Vagina (tissue), 2 donors: ENCODE data around the gene IL2RA. TPM values are rescaled to one million over a fixed set of nuclear protein-coding genes. Genes with fewer than 3 reads are reported as not detected.

Source experiments
- DNase-seq, 2 donors: peaks; one replicate each; pipeline ENCODE4 v3.0.0-alpha.2; 2017; ENCODE audit errors: extremely low spot score in 2 of 2
- H3K27ac ChIP-seq: fragments of 200-600 bp; sonication (generic); one replicate; pipeline ENCODE4 v1.5.1; 2019
- H3K27me3 ChIP-seq: fragments of 200-600 bp; sonication (generic); one replicate; pipeline ENCODE4 v1.5.1; 2019
- H3K36me3 ChIP-seq, 2 donors: fragments of 200-600 bp; sonication (generic); one replicate each; pipeline ENCODE4 v1.5.1; 2017 to 2019
- H3K4me1 ChIP-seq: fragments of 200-600 bp; sonication (generic); one replicate; pipeline ENCODE4 v1.5.1; 2019
- H3K4me3 ChIP-seq, 2 donors: fragments of 200-600 bp; sonication (generic); 1 replicate in 1 of 2; 2 replicates in 1 of 2; pipeline ENCODE4 v1.5.1; 2016 to 2019
- H3K9me3 ChIP-seq: fragments of 200-600 bp; sonication (generic); one replicate; pipeline ENCODE4 v1.5.1; 2019
- POLR2A ChIP-seq, 2 donors: fragments of 450-650 bp; IDR thresholded peaks; one replicate each; pipeline ENCODE4 v1.6.1; 2017; ENCODE audit warnings: antibody characterized with exemption in 2 of 2, mild to moderate bottlenecking in 2 of 2, moderate library complexity in 2 of 2
- POLR2AphosphoS5 ChIP-seq, 2 donors: sonication (generic); formaldehyde crosslinking; IDR thresholded peaks; one replicate each; pipeline ENCODE4 v1.9.0; 2017; ENCODE audit warnings: antibody characterized with exemption in 2 of 2, mild to moderate bottlenecking in 2 of 2, low read depth in 1 of 2; ENCODE audit not compliant: insufficient read depth in 1 of 2
- intact Hi-C: fragments of 100-400 bp; cut with DNase I; formaldehyde crosslinking; loops from one replicate; pipeline ENCODE4 v1.15.1; 2023
- total RNA-seq: library from RNA; depleted of rRNA; stranded (reverse); fragments of >200 nt; gene quantifications from one replicate; pipeline ENCODE4 v1.2.3, GENCODE V29; 2016
- TF ChIP-seq, protein P1 (sequence below), 3 experiments: fragments of 450-650 bp in 2 of 3; fragments of 200-600 bp in 1 of 3; sonication (generic) in 1 of 3; IDR thresholded peaks; one replicate each; pipeline ENCODE4 v1.5.1; 2017 to 2019; ENCODE audit warnings: antibody characterized with exemption in 3 of 3, mild to moderate bottlenecking in 2 of 3, moderate library complexity in 2 of 3

Gene IL2RA
- total RNA-seq, 1 donor from 2014 or later = not detected

DNA sequence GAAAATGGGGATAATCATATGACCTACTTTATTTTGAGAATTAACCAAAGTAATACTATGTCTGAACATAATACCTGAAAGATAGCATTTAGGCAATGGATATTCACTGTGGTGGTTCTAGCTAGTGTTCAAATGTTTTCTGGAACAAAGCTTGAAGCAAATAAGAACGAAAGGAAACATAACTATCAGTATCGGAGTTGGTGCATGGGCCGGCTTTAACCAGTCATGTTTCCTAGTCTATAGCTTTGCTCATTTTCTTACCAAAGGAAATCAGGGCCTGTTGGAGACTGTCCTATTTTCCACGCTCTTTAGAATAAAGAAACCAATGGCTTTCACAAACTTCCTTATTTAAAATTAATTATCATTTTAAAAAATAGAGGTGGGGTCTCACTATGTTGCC lies 8.9 kb downstream of the IL2RA start:
- Histone ChIP-seq H3K4me1 (peaks cover 8% of the 10 kb centered on the region), H3K27ac (no peak overlapping the region), H3K4me3 (no peak overlapping the region), H3K27me3 (no peaks in the 10 kb centered on the region), H3K36me3 (no peaks in the 10 kb centered on the region), H3K9me3 (no peaks in the 10 kb centered on the region)
- TF ChIP-seq POLR2A (IDR thresholded peaks at IDR 0.05) = no peak
- TF ChIP-seq, protein P1, sequence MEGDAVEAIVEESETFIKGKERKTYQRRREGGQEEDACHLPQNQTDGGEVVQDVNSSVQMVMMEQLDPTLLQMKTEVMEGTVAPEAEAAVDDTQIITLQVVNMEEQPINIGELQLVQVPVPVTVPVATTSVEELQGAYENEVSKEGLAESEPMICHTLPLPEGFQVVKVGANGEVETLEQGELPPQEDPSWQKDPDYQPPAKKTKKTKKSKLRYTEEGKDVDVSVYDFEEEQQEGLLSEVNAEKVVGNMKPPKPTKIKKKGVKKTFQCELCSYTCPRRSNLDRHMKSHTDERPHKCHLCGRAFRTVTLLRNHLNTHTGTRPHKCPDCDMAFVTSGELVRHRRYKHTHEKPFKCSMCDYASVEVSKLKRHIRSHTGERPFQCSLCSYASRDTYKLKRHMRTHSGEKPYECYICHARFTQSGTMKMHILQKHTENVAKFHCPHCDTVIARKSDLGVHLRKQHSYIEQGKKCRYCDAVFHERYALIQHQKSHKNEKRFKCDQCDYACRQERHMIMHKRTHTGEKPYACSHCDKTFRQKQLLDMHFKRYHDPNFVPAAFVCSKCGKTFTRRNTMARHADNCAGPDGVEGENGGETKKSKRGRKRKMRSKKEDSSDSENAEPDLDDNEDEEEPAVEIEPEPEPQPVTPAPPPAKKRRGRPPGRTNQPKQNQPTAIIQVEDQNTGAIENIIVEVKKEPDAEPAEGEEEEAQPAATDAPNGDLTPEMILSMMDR (IDR thresholded peaks at IDR 0.05) = no peak
- intact Hi-C loops = no loop called here
- no peak for DNase-seq

GRCh38 chr10:6052247-6053221 lies 9.6 kb downstream of the IL2RA start:
- DNase-seq = peak; percentile 55 to 69
- H3K27ac ChIP-seq = no peak overlapping the region

GRCh38 chr10:6050801-6051445 lies 11.2 kb downstream of the IL2RA start:
- no peaks in the 10 kb centered on the region for H3K36me3 ChIP-seq
- peak overlapping the region; percentile 80 for H3K27ac ChIP-seq
- H3K9me3 ChIP-seq = no peaks in the 10 kb centered on the region
- H3K4me3 ChIP-seq = peak overlapping the region; percentile 40 to 48
- TF ChIP-seq POLR2A (IDR thresholded peaks at IDR 0.05) = no peak
- peak; percentile 32 to 68 for TF ChIP-seq POLR2AphosphoS5 (IDR thresholded peaks at IDR 0.05; ENCODE audit: insufficient read depth in 1 of 2, low read depth in 1 of 2)
- TF ChIP-seq, protein P1 (IDR thresholded peaks at IDR 0.05) = peak in 2 of 3 experiments; percentile 42 to 54
- H3K27me3 ChIP-seq = no peaks in the 10 kb centered on the region
- intact Hi-C loops = no loop called here
- peak; percentile 74 to 92 for DNase-seq
- peaks cover 8% of the 10 kb centered on the region for H3K4me1 ChIP-seq

More at GRCh38 chr10:6052247-6053221, 9.6 kb downstream of the IL2RA start:
- H3K27me3 ChIP-seq = no peaks in the 10 kb centered on the region
- H3K36me3 ChIP-seq = no peaks in the 10 kb centered on the region
- peaks cover 8% of the 10 kb centered on the region for H3K4me1 ChIP-seq
- intact Hi-C loops = no loop called here
- TF ChIP-seq, protein P1 (IDR thresholded peaks at IDR 0.05) = no peak
- H3K9me3 ChIP-seq = no peaks in the 10 kb centered on the region
- no peak overlapping the region for H3K4me3 ChIP-seq

DNA sequence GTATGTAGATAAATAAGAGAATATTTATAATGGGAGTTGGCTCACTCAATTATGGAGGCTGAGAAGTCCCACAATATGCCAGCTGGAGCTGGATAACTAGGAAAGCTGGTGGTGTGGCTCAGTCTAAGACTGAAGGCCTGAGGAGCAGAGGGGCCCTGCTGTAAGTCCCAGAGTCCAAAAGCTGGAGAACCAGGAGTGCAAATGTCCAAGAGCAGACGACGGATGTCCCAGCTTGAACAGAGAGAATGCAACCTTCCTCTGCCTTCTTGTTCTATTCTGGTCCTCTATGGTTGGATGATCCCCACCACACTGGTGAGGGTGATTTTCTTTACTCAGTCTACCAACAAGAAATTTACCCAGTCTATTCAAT lies 13.2 kb downstream of the IL2RA start:
- intact Hi-C loops = no loop called here
- DNase-seq = peak in 1 of 2 donors; percentile 46
- peaks cover 8% of the 10 kb centered on the region for H3K4me1 ChIP-seq
- H3K36me3 ChIP-seq = no peaks in the 10 kb centered on the region
- TF ChIP-seq POLR2A (IDR thresholded peaks at IDR 0.05) (no peak), POLR2AphosphoS5 (IDR thresholded peaks at IDR 0.05; ENCODE audit: insufficient read depth in 1 of 2, low read depth in 1 of 2) (no peak)
- TF ChIP-seq, protein P1 (IDR thresholded peaks at IDR 0.05) = no peak
- H3K27me3 ChIP-seq = no peaks in the 10 kb centered on the region
- H3K27ac ChIP-seq = no peak overlapping the region
- no peaks in the 10 kb centered on the region for H3K9me3 ChIP-seq
- H3K4me3 ChIP-seq = no peak overlapping the region
